Ovary (tissue), 3 donors: ENCODE data around the gene DISP2.

ENCODE experiments used
- EP300 ChIP-seq: sonication (generic); formaldehyde crosslinking; IDR thresholded peaks from one replicate; pipeline ENCODE4 v1.6.1; 2017; ENCODE audit warnings: antibody characterized with exemption
- POLR2A ChIP-seq: fragments of 450-650 bp; IDR thresholded peaks from one replicate; pipeline ENCODE4 v1.6.1; 2017; ENCODE audit warnings: antibody characterized with exemption, mild to moderate bottlenecking, moderate library complexity
- TF ChIP-seq, protein P1 (sequence below), 3 donors: fragments of 450-650 bp in 2 of 3; fragments of 200-600 bp in 1 of 3; IDR thresholded peaks; one replicate each; pipeline versions ENCODE4 v1.5.1 to v1.8.0; 2016 to 2022; ENCODE audit warnings: antibody characterized with exemption in 3 of 3, mild to moderate bottlenecking in 1 of 3
- donor health status: DM: no; HTN: no; CAD: no.

DNA sequence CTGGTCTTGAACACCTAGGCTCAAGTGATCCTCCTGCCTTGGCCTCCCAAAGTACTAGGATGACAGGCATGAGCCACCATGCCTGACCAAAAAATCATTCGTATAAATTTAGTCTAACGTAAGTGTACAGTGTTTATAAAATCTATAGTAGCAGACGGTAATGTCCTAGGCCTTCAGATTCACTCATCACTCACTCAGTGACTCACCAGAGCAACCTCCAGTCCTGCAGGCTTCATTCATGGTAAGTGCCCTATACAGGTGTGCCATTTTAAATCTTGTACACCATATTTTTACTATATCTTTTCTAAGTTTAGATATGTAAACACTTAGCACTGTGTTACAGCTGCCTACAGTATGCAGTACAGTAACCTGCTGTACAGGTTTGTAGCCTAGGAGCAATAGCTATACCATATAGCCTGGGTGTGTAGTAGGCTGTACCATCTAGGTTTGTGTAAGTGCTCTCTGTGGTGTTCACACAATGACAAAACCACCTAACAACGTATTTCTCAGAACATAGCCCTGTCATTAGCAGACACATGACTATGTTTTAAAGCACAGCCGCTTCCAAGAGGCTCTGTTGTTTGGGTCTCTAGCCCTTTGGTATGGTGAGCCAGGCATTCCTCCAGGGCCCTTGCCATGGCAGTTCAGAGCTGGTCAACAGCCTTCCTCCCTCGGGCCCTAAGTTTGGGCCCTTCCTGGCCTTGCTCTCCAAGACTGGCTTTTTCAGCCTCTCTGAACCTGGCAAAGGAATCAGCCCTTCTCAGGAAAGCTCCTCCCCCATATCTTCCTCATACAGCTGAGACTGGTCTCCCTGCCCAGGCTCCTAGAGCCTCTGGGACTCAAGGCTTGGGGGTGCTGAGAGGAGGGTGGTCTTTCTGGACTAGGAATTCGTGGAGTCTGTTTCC lies 15.4 kb upstream of the DISP2 start:
- TF ChIP-seq POLR2A (no peak), EP300 (no peak)
- TF ChIP-seq, protein P1, sequence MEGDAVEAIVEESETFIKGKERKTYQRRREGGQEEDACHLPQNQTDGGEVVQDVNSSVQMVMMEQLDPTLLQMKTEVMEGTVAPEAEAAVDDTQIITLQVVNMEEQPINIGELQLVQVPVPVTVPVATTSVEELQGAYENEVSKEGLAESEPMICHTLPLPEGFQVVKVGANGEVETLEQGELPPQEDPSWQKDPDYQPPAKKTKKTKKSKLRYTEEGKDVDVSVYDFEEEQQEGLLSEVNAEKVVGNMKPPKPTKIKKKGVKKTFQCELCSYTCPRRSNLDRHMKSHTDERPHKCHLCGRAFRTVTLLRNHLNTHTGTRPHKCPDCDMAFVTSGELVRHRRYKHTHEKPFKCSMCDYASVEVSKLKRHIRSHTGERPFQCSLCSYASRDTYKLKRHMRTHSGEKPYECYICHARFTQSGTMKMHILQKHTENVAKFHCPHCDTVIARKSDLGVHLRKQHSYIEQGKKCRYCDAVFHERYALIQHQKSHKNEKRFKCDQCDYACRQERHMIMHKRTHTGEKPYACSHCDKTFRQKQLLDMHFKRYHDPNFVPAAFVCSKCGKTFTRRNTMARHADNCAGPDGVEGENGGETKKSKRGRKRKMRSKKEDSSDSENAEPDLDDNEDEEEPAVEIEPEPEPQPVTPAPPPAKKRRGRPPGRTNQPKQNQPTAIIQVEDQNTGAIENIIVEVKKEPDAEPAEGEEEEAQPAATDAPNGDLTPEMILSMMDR (IDR thresholded peaks at IDR 0.05): no peak
